Glutamatergic neuron (in vitro differentiated cells): Measurements from ENCODE around the gene ARHGEF26. TPM values are rescaled to one million over a fixed set of nuclear protein-coding genes. Genes with fewer than 3 reads are reported as not detected.

Experiments
- DNase-seq: peaks from one replicate; pipeline ENCODE4 v3.0.0; 2022
- H3K27ac Mint-ChIP-seq: one replicate; pipeline ENCODE4 v1.8.0; 2020; ENCODE audit warnings: mild to moderate bottlenecking, mixed read lengths, inconsistent platforms; ENCODE audit not compliant: unreplicated experiment
- H3K27me3 Mint-ChIP-seq: one replicate; pipeline ENCODE4 v1.8.0; 2020; ENCODE audit warnings: mild to moderate bottlenecking, moderate library complexity, mixed read lengths, inconsistent platforms; ENCODE audit not compliant: unreplicated experiment
- H3K36me3 Mint-ChIP-seq: one replicate; pipeline ENCODE4 v1.8.0; 2020; ENCODE audit warnings: mild to moderate bottlenecking, mixed read lengths, inconsistent platforms; ENCODE audit not compliant: unreplicated experiment
- H3K4me1 Mint-ChIP-seq: one replicate; pipeline ENCODE4 v1.8.0; 2020; ENCODE audit warnings: mild to moderate bottlenecking, low read depth, mixed read lengths, inconsistent platforms; ENCODE audit not compliant: unreplicated experiment
- H3K4me3 Mint-ChIP-seq: one replicate; pipeline ENCODE4 v1.8.0; 2020; ENCODE audit warnings: mild to moderate bottlenecking, mixed read lengths, inconsistent platforms; ENCODE audit not compliant: unreplicated experiment
- H3K9me3 Mint-ChIP-seq: one replicate; pipeline ENCODE4 v1.8.0; 2020; ENCODE audit warnings: mild to moderate bottlenecking, moderate library complexity, mixed read lengths, inconsistent platforms; ENCODE audit not compliant: unreplicated experiment
- CTCF ChIP-seq: fragments of 200-600 bp; sonication (generic); IDR thresholded peaks from one replicate; pipeline ENCODE4 v1.5.0; 2021; ENCODE audit not compliant: partially characterized antibody, unreplicated experiment
- long read RNA-seq: library from polyadenylated mRNA; unstranded; transcript quantifications from one replicate; pipeline ENCODE4 v2.0.0, GENCODE V29; 2020; ENCODE audit not compliant: unreplicated experiment
- total RNA-seq: library from RNA; stranded (reverse); fragmentation: NEBNext Ultra II Directional; extraction: Animal tissue kit (Norgen Biotek cat#: 25700); gene quantifications from one replicate; pipeline ENCODE4 v1.2.1, GENCODE V29; 2021; ENCODE audit not compliant: unreplicated experiment

ARHGEF26 gene
- total RNA-seq: 4.4 TPM
- long read RNA-seq: 0 reads

- DNase-seq: peak; percentile 90
- Mint-ChIP-seq H3K36me3 (no peaks in the 10 kb centered on the region), H3K4me1 (peaks cover 4% of the 10 kb centered on the region), H3K9me3 (no peaks in the 10 kb centered on the region), H3K27me3 (peaks cover 6% of the 10 kb centered on the region), H3K27ac (no peak within 1 kb of the TSS), H3K4me3 (peak within 1 kb of the TSS; percentile 95)
- TF ChIP-seq CTCF: no peak
These were observed at the start of gene ARHGEF26 for GRCh38 chr3:154120961-154121700. Gene ARHGEF26, plus strand, starts transcription at chr3:154121390. Its CDS starts 603 bp downstream, at chr3:154121993.

- Mint-ChIP-seq H3K4me1 (no peaks in the 10 kb centered on the region), H3K27me3 (no peaks in the 10 kb centered on the region), H3K36me3 (no peaks in the 10 kb centered on the region), H3K4me3 (no peak overlapping the region), H3K27ac (no peak overlapping the region), H3K9me3 (no peaks in the 10 kb centered on the region)
- no peak for TF ChIP-seq CTCF
- no peak for DNase-seq
These were observed 46.2 kb upstream of the ARHGEF26 start for GRCh38 chr3:154074966-154075365.

GRCh38 chr3:154078672-154079071, 42.5 kb upstream of the ARHGEF26 start:
- TF ChIP-seq CTCF: no peak
- no peaks in the 10 kb centered on the region for H3K4me1 Mint-ChIP-seq
- no peak for DNase-seq
- no peak overlapping the region for H3K27ac Mint-ChIP-seq
- peaks cover 1% of the 10 kb centered on the region for H3K9me3 Mint-ChIP-seq
- H3K27me3 Mint-ChIP-seq: no peaks in the 10 kb centered on the region
- H3K36me3 Mint-ChIP-seq: no peaks in the 10 kb centered on the region
- no peak overlapping the region for H3K4me3 Mint-ChIP-seq

- no peak overlapping the region for H3K4me3 Mint-ChIP-seq
- H3K9me3 Mint-ChIP-seq: peaks cover 1% of the 10 kb centered on the region
- no peak overlapping the region for H3K27ac Mint-ChIP-seq
- TF ChIP-seq CTCF: no peak
- no peak for DNase-seq
- H3K36me3 Mint-ChIP-seq: no peaks in the 10 kb centered on the region
- H3K27me3 Mint-ChIP-seq: no peaks in the 10 kb centered on the region
- no peaks in the 10 kb centered on the region for H3K4me1 Mint-ChIP-seq
These were observed 39.9 kb upstream of the ARHGEF26 start for GRCh38 chr3:154081305-154081704.

GRCh38 chr3:154085071-154085470, 36.1 kb upstream of the ARHGEF26 start:
- Mint-ChIP-seq H3K36me3 (no peaks in the 10 kb centered on the region), H3K4me3 (no peak overlapping the region), H3K9me3 (peaks cover 3% of the 10 kb centered on the region), H3K27ac (no peak overlapping the region), H3K4me1 (peaks cover 3% of the 10 kb centered on the region), H3K27me3 (no peaks in the 10 kb centered on the region)
- no peak for DNase-seq
- no peak for TF ChIP-seq CTCF
